WTC11 (cell line): Measurements from ENCODE around the gene PCDH20.

Source experiments
- FOXK1 ChIP-seq: sonication (generic); formaldehyde crosslinking; IDR thresholded peaks from 2 replicates; pipeline ENCODE4 v1.8.0; 2022; ENCODE audit warnings: mild to moderate bottlenecking, moderate library complexity, missing genetic modification reagents
- ZBTB21 ChIP-seq: sonication (generic); formaldehyde crosslinking; IDR thresholded peaks from 2 replicates; pipeline ENCODE4 v1.8.1; 2023; ENCODE audit warnings: mild to moderate bottlenecking, missing genetic modification reagents, borderline replicate concordance
- TF ChIP-seq, protein P1 (sequence below): fragments of 200-600 bp; IDR thresholded peaks from 2 replicates; pipeline ENCODE4 v1.8.0; 2022; ENCODE audit warnings: antibody characterized with exemption
- TF ChIP-seq, protein P2 (sequence below): sonication (generic); formaldehyde crosslinking; IDR thresholded peaks from 2 replicates; pipeline ENCODE4 v1.8.1; 2023; ENCODE audit warnings: mild to moderate bottlenecking, moderate library complexity, missing genetic modification reagents
- TF ChIP-seq, protein P3 (sequence below): sonication (generic); formaldehyde crosslinking; IDR thresholded peaks from 2 replicates; pipeline ENCODE4 v1.8.1; 2022; ENCODE audit warnings: missing genetic modification reagents, borderline replicate concordance
- TF ChIP-seq, protein P4 (sequence below): sonication (generic); formaldehyde crosslinking; conservative IDR thresholded peaks from 2 replicates; pipeline ENCODE4 v1.8.1; 2022; ENCODE audit warnings: mild to moderate bottlenecking, missing genetic modification reagents
- TF ChIP-seq, protein P5 (sequence below): sonication (generic); formaldehyde crosslinking; IDR thresholded peaks from 2 replicates; pipeline ENCODE4 v1.8.1; 2022; ENCODE audit warnings: low read depth, missing genetic modification reagents, borderline replicate concordance
- TF ChIP-seq, protein P6 (sequence below): sonication (generic); formaldehyde crosslinking; IDR thresholded peaks from 2 replicates; pipeline ENCODE4 v1.8.1; 2022; ENCODE audit warnings: mild to moderate bottlenecking, missing genetic modification reagents, moderate library complexity, borderline replicate concordance

DNA sequence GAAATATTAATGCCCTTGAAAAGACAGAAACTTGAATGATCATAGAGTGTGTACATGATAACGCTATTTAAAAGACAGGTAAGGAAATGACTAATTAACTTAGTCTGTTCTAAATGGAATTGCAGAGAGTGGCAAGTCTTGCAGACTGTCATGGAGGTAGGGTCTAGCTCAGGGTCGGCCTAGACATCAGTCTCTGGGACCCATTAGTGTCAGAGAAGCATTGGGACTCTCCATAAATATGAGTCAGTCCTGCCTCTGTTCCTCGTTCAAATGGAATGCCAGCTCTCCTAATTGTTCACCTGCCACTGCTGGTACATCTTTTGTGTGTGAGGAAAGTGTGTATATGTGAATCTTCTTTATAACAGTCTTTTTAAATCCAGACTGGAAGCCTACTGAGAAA, 28.0 kb downstream of the PCDH20 start:
- TF ChIP-seq, protein P1, sequence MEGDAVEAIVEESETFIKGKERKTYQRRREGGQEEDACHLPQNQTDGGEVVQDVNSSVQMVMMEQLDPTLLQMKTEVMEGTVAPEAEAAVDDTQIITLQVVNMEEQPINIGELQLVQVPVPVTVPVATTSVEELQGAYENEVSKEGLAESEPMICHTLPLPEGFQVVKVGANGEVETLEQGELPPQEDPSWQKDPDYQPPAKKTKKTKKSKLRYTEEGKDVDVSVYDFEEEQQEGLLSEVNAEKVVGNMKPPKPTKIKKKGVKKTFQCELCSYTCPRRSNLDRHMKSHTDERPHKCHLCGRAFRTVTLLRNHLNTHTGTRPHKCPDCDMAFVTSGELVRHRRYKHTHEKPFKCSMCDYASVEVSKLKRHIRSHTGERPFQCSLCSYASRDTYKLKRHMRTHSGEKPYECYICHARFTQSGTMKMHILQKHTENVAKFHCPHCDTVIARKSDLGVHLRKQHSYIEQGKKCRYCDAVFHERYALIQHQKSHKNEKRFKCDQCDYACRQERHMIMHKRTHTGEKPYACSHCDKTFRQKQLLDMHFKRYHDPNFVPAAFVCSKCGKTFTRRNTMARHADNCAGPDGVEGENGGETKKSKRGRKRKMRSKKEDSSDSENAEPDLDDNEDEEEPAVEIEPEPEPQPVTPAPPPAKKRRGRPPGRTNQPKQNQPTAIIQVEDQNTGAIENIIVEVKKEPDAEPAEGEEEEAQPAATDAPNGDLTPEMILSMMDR = no peak
- TF ChIP-seq, protein P2, sequence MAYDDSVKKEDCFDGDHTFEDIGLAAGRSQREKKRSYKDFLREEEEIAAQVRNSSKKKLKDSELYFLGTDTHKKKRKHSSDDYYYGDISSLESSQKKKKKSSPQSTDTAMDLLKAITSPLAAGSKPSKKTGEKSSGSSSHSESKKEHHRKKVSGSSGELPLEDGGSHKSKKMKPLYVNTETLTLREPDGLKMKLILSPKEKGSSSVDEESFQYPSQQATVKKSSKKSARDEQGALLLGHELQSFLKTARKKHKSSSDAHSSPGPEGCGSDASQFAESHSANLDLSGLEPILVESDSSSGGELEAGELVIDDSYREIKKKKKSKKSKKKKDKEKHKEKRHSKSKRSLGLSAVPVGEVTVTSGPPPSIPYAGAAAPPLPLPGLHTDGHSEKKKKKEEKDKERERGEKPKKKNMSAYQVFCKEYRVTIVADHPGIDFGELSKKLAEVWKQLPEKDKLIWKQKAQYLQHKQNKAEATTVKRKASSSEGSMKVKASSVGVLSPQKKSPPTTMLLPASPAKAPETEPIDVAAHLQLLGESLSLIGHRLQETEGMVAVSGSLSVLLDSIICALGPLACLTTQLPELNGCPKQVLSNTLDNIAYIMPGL (CRISPR knock-in tag) = no peak
- TF ChIP-seq, protein P3, sequence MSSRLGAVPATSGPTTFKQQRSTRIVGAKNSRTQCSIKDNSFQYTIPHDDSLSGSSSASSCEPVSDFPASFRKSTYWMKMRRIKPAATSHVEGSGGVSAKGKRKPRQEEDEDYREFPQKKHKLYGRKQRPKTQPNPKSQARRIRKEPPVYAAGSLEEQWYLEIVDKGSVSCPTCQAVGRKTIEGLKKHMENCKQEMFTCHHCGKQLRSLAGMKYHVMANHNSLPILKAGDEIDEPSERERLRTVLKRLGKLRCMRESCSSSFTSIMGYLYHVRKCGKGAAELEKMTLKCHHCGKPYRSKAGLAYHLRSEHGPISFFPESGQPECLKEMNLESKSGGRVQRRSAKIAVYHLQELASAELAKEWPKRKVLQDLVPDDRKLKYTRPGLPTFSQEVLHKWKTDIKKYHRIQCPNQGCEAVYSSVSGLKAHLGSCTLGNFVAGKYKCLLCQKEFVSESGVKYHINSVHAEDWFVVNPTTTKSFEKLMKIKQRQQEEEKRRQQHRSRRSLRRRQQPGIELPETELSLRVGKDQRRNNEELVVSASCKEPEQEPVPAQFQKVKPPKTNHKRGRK (CRISPR knock-in tag) = no peak
- TF ChIP-seq ZBTB21 (CRISPR knock-in tag) = no peak
- TF ChIP-seq FOXK1 (CRISPR knock-in tag) = no peak
- TF ChIP-seq, protein P4, sequence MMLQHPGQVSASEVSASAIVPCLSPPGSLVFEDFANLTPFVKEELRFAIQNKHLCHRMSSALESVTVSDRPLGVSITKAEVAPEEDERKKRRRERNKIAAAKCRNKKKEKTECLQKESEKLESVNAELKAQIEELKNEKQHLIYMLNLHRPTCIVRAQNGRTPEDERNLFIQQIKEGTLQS (CRISPR knock-in tag) = no peak
- TF ChIP-seq, protein P5, sequence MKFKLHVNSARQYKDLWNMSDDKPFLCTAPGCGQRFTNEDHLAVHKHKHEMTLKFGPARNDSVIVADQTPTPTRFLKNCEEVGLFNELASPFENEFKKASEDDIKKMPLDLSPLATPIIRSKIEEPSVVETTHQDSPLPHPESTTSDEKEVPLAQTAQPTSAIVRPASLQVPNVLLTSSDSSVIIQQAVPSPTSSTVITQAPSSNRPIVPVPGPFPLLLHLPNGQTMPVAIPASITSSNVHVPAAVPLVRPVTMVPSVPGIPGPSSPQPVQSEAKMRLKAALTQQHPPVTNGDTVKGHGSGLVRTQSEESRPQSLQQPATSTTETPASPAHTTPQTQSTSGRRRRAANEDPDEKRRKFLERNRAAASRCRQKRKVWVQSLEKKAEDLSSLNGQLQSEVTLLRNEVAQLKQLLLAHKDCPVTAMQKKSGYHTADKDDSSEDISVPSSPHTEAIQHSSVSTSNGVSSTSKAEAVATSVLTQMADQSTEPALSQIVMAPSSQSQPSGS (CRISPR knock-in tag) = no peak
- TF ChIP-seq, protein P6, sequence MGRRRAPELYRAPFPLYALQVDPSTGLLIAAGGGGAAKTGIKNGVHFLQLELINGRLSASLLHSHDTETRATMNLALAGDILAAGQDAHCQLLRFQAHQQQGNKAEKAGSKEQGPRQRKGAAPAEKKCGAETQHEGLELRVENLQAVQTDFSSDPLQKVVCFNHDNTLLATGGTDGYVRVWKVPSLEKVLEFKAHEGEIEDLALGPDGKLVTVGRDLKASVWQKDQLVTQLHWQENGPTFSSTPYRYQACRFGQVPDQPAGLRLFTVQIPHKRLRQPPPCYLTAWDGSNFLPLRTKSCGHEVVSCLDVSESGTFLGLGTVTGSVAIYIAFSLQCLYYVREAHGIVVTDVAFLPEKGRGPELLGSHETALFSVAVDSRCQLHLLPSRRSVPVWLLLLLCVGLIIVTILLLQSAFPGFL (CRISPR knock-in tag) = no peak
